Nephron (organoid): ENCODE data around the gene ELAVL2.
"Not testable (repeated sequence)": the region's sequence is repeated elsewhere in the genome, so short reads cannot be mapped to it uniquely, and the experiment has no call there.

ENCODE experiments used
- H3K27ac Mint-ChIP-seq, 3 experiments: 2 replicates each; pipeline ENCODE4 v1.8.0; 2020; ENCODE audit warnings: mixed read lengths in 3 of 3, mild to moderate bottlenecking in 2 of 3, moderate library complexity in 1 of 3
- H3K27me3 Mint-ChIP-seq: 2 replicates; pipeline ENCODE4 v1.8.0; 2021; ENCODE audit warnings: low read depth, mild to moderate bottlenecking, moderate library complexity, mixed read lengths
- H3K36me3 Mint-ChIP-seq: 2 replicates; pipeline ENCODE4 v1.8.0; 2020; ENCODE audit warnings: low read depth, mixed read lengths
- H3K4me1 Mint-ChIP-seq: 2 replicates; pipeline ENCODE4 v1.8.0; 2020; ENCODE audit warnings: mixed read lengths
- H3K4me3 Mint-ChIP-seq, 3 experiments: 2 replicates each; pipeline ENCODE4 v1.8.0; 2020; ENCODE audit warnings: mild to moderate bottlenecking in 3 of 3, mixed read lengths in 3 of 3, moderate library complexity in 2 of 3
- H3K9me3 Mint-ChIP-seq: 2 replicates; pipeline ENCODE4 v1.8.0; 2020; ENCODE audit warnings: mixed read lengths
- TF ChIP-seq, protein P1 (sequence below), 3 experiments: fragments of 200-600 bp; sonication (generic); IDR thresholded peaks; one replicate each; pipeline ENCODE4 v1.5.0; 2021; ENCODE audit warnings: antibody characterized with exemption in 3 of 3; ENCODE audit not compliant: unreplicated experiment in 3 of 3

ELAVL2 gene

DNA sequence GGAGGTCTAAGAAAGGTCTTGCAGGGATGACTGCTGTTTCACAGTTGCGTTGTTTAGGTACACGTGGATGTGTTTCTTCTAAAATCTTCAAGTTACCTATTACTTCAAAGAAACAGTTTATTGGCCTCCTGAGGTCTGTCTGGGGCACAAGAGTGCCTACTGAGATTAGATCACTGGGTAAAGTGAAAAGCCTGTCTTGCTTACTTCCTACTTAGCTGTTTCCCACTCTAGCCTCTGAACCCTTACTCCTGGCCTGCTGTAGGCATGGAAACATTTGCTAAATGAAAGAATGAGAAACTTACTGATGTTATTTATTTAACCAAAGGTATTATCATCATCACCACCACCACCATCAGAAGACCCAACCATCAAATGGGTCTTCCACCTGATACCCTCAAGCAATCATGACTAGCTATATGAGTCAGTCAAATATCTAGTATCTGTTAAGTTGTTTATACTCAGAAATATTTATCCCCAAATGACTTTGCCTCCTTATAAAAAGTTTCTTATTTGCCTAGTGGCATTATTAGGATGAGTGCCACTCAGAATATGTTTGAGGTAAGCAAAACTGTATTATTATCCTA, 92.5 kb downstream of the ELAVL2 start:
- Mint-ChIP-seq H3K4me3 (no peak overlapping the region), H3K27me3 (no peaks in the 10 kb centered on the region), H3K4me1 (peaks cover 6% of the 10 kb centered on the region), H3K36me3 (no peaks in the 10 kb centered on the region), H3K27ac (no peak overlapping the region), H3K9me3 (no peaks in the 10 kb centered on the region)
- TF ChIP-seq, protein P1, sequence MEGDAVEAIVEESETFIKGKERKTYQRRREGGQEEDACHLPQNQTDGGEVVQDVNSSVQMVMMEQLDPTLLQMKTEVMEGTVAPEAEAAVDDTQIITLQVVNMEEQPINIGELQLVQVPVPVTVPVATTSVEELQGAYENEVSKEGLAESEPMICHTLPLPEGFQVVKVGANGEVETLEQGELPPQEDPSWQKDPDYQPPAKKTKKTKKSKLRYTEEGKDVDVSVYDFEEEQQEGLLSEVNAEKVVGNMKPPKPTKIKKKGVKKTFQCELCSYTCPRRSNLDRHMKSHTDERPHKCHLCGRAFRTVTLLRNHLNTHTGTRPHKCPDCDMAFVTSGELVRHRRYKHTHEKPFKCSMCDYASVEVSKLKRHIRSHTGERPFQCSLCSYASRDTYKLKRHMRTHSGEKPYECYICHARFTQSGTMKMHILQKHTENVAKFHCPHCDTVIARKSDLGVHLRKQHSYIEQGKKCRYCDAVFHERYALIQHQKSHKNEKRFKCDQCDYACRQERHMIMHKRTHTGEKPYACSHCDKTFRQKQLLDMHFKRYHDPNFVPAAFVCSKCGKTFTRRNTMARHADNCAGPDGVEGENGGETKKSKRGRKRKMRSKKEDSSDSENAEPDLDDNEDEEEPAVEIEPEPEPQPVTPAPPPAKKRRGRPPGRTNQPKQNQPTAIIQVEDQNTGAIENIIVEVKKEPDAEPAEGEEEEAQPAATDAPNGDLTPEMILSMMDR (IDR thresholded peaks at IDR 0.05; ENCODE audit: unreplicated experiment in 3 of 3), result no peak

DNA sequence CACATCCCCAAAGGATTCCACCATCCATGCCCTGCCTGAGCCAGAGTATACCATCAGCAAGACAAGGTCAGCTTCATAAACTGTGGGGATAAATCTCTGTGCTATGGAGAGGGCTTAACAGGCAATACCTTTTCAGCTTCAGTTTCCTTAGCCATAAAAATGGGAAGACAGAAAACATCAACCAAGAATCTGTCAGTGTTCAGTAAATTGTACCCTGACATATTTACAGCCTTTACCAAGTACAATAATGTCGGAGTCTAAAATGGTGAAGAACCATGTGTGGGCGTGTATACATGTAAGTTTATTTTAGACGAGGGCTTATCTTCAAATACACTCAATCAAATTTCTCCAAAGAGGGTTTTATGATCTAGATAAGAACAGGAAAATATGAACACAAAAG, 94.7 kb downstream of the ELAVL2 start:
- H3K4me3 Mint-ChIP-seq, result no peak overlapping the region
- H3K27ac Mint-ChIP-seq, result peak overlapping the region in 1 of 3 experiments; percentile 0
- TF ChIP-seq, protein P1 (IDR thresholded peaks at IDR 0.05; ENCODE audit: unreplicated experiment in 3 of 3), result no peak
- peaks cover 17% of the 10 kb centered on the region for H3K4me1 Mint-ChIP-seq
- no peaks in the 10 kb centered on the region for H3K27me3 Mint-ChIP-seq
- H3K9me3 Mint-ChIP-seq, result no peaks in the 10 kb centered on the region
- no peaks in the 10 kb centered on the region for H3K36me3 Mint-ChIP-seq

DNA sequence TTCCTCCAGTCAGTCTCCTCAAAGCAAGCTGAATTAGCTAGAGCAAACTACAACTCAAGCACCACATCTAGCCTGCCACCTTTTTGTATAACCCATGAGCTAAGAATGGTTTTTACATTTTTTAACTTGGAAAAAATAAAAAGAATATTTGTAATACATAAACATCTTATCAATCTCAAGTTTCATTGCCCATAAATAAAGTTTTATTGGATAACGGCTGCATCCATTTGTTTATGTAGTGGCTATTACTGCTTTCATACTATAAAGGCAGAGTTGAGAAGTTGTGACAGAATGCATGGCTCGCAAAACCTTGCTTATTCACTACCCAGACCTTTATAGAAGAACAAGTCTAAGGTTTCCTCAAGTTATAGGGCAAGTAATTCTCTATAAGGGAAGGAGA, 95.7 kb downstream of the ELAVL2 start:
- Mint-ChIP-seq H3K4me3 (no peak overlapping the region), H3K27ac (peak overlapping the region in 1 of 3 experiments; percentile 0), H3K36me3 (no peaks in the 10 kb centered on the region), H3K4me1 (peaks cover 17% of the 10 kb centered on the region), H3K27me3 (no peaks in the 10 kb centered on the region), H3K9me3 (no peaks in the 10 kb centered on the region)
- TF ChIP-seq, protein P1 (IDR thresholded peaks at IDR 0.05; ENCODE audit: unreplicated experiment in 3 of 3), result no peak

DNA sequence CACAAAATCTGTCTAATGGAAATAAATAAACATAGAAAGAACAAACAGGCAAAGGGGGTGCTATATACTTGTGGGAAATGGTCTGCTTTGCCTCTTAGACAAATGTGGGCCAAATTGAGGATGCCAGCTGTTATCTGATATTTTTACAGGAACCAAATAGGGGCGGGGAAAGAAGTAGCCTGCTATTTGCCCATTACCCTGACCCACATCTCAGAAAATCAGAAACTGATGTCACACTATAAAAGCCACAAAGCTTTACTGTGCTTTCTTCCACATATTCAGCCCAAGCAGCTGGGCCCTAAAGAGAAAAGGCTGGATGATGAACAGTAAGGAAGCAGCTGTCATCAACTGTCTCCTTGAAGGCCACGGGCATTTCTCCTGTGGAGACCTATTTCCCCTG, 97.3 kb downstream of the ELAVL2 start:
- H3K27ac Mint-ChIP-seq, result no peak overlapping the region
- TF ChIP-seq, protein P1 (IDR thresholded peaks at IDR 0.05; ENCODE audit: unreplicated experiment in 3 of 3), result no peak
- no peaks in the 10 kb centered on the region for H3K27me3 Mint-ChIP-seq
- no peak overlapping the region for H3K4me3 Mint-ChIP-seq
- H3K9me3 Mint-ChIP-seq, result no peaks in the 10 kb centered on the region
- peaks cover 17% of the 10 kb centered on the region for H3K4me1 Mint-ChIP-seq
- H3K36me3 Mint-ChIP-seq, result peaks cover under 1% of the 10 kb centered on the region

DNA sequence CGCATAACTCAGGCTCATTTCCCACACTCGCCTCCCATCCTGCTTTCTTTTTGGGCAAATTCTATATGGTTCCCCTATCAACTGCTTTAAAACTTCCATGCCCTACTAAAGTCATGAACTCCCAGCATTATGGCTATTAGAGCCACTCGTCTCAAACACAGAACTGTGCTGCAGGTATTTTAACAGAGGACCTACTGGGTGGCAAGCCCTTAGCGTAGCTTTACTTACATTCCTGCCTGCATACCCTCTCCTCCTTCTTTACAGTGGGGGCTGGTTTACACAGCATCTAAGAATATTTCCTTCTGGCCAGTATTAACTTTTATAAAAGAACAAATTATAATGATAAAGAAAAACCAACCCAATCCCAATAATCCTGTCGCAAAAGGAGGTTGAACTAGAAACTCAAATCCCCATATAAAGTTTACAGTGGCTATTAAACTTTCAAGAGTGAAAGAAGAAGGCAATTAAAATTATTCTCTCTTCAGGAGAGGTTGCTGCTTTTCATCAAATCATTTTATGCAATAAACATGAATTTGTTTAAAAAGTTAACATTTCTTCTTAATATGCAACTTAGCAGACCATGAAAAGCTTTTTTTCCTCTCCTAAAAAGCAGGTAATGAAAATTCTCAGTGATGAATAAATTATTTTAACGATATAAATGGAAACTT, 100.6 kb downstream of the ELAVL2 start:
- TF ChIP-seq, protein P1 (IDR thresholded peaks at IDR 0.05; ENCODE audit: unreplicated experiment in 3 of 3), result no peak
- H3K9me3 Mint-ChIP-seq, result peaks cover 3% of the 10 kb centered on the region
- H3K27ac Mint-ChIP-seq, result no peak overlapping the region
- H3K4me3 Mint-ChIP-seq, result no peak overlapping the region
- no peaks in the 10 kb centered on the region for H3K27me3 Mint-ChIP-seq
- H3K4me1 Mint-ChIP-seq, result peaks cover 10% of the 10 kb centered on the region
- H3K36me3 Mint-ChIP-seq, result peaks cover 4% of the 10 kb centered on the region

DNA sequence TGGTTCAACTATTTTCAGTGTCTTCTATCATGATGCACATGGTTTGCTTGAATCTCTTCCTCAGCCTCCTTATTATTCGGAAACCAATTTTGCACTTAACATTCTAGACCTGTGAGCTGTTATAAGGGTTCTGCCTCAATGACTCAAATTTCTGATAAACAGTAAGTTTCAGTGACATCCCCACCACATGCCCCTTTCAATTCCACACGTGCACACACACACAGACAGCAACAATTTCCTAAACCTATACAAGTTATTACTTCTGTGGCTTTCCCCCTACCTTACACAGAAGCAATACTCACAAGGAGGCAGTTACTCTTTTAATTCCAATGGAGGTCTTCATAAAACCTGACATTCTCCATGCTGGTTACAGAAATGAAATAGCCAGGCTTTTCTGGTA, 102.4 kb downstream of the ELAVL2 start:
- TF ChIP-seq, protein P1 (IDR thresholded peaks at IDR 0.05; ENCODE audit: unreplicated experiment in 3 of 3), result no peak
- peaks cover 4% of the 10 kb centered on the region for H3K36me3 Mint-ChIP-seq

DNA sequence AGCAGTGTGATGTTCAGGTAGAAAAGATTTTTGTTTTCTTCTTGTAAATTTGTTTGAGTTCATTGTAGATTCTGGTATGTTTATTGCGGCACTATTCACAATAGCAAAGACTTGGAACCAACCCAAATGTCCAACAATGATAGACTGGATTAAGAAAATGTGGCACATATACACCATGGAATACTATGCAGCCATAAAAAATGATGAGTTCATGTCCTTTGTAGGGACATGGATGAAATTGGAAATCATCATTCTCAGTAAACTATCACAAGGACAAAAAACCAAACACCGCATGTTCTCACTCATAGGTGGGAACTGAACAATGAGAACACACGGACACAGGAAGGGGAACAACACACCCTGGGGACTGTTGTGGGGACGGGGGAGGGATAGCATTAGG, 103.0 kb downstream of the ELAVL2 start:
- H3K27ac Mint-ChIP-seq, H3K9me3 Mint-ChIP-seq, H3K4me1 Mint-ChIP-seq, H3K36me3 Mint-ChIP-seq, H3K4me3 Mint-ChIP-seq, H3K27me3 Mint-ChIP-seq: not testable (repeated sequence)

More for the DNA sequence above, 102.4 kb downstream of the ELAVL2 start:
- Mint-ChIP-seq H3K27me3 (no peaks in the 10 kb centered on the region), H3K9me3 (peaks cover 3% of the 10 kb centered on the region), H3K27ac (no peak overlapping the region), H3K4me3 (no peak overlapping the region), H3K4me1 (peaks cover 10% of the 10 kb centered on the region)
